ENCODE data around the gene RHOH. TPM values are rescaled to one million over a fixed set of nuclear protein-coding genes. Genes with fewer than 3 reads are reported as not detected.

The RHOH gene
- total RNA-seq, 1 donor from 2014 or later, result not detected

- no peak overlapping the region for H3K27ac Mint-ChIP-seq (ENCODE audit: unreplicated experiment)
- H3K4me2 ChIP-seq (ENCODE audit: low read length), result no peak overlapping the region
- peaks cover 3% of the 10 kb centered on the region for H3K9me3 Mint-ChIP-seq (ENCODE audit: unreplicated experiment)
- no peaks in the 10 kb centered on the region for H3K36me3 Mint-ChIP-seq (ENCODE audit: low read depth, unreplicated experiment)
- no peaks in the 10 kb centered on the region for H4K20me1 ChIP-seq (ENCODE audit: insufficient read depth, low read length)
- no peaks in the 10 kb centered on the region for H3K9me3 ChIP-seq (ENCODE audit: insufficient read depth, low read depth, low read length)
- H3K4me1 ChIP-seq (ENCODE audit: insufficient read depth, low read length), result peaks cover 3% of the 10 kb centered on the region
- H3K27me3 ChIP-seq (ENCODE audit: insufficient read depth, low read length), result no peaks in the 10 kb centered on the region
- FAIRE-seq, result no peak
- TF ChIP-seq EZH2 (IDR thresholded peaks at IDR 0.05; ENCODE audit: insufficient read depth, low read length) (no peak), CTCF (IDR thresholded peaks at IDR 0.05; ENCODE audit: insufficient read depth, low read depth, low read length) (no peak)
- H3K27me3 Mint-ChIP-seq (ENCODE audit: low read depth, unreplicated experiment), result no peaks in the 10 kb centered on the region
- H2AFZ ChIP-seq (ENCODE audit: low read depth, low read length), result no peak overlapping the region
- H3K4me1 Mint-ChIP-seq (ENCODE audit: low read depth, unreplicated experiment), result peaks cover 12% of the 10 kb centered on the region
- H3K36me3 ChIP-seq (ENCODE audit: insufficient read depth, low read length), result no peaks in the 10 kb centered on the region
- no peak overlapping the region for H3K9ac ChIP-seq (ENCODE audit: low read length)
- no peak overlapping the region for H3K4me3 ChIP-seq (ENCODE audit: insufficient read depth, low read depth, low read length)
- H3K79me2 ChIP-seq (ENCODE audit: insufficient read depth, low read length), result no peaks in the 10 kb centered on the region
- no peak overlapping the region for H3K4me3 Mint-ChIP-seq (ENCODE audit: unreplicated experiment)
- no peak overlapping the region for H3K27ac ChIP-seq (ENCODE audit: low read depth, low read length)
- DNase-seq (ENCODE audit: low read depth), result no peak
Observed at GRCh38 chr4:40182954-40183353, 13.9 kb upstream of the RHOH start.

GRCh38 chr4:40183615-40184411 is 13.0 kb upstream of the RHOH start:
- Histone ChIP-seq H4K20me1 (ENCODE audit: insufficient read depth, low read length) (no peaks in the 10 kb centered on the region), H3K27ac (ENCODE audit: low read depth, low read length) (no peak overlapping the region), H3K9me3 (ENCODE audit: insufficient read depth, low read depth, low read length) (no peaks in the 10 kb centered on the region), H3K4me2 (ENCODE audit: low read length) (no peak overlapping the region), H3K4me3 (ENCODE audit: insufficient read depth, low read depth, low read length) (no peak overlapping the region), H3K9ac (ENCODE audit: low read length) (no peak overlapping the region), H3K79me2 (ENCODE audit: insufficient read depth, low read length) (no peaks in the 10 kb centered on the region), H3K4me1 (ENCODE audit: insufficient read depth, low read length) (peaks cover 3% of the 10 kb centered on the region), H2AFZ (ENCODE audit: low read depth, low read length) (no peak overlapping the region), H3K36me3 (ENCODE audit: insufficient read depth, low read length) (no peaks in the 10 kb centered on the region), H3K27me3 (ENCODE audit: insufficient read depth, low read length) (no peaks in the 10 kb centered on the region)
- FAIRE-seq (no peak), DNase-seq (ENCODE audit: low read depth) (peak; percentile 15)
- Mint-ChIP-seq H3K4me3 (ENCODE audit: unreplicated experiment) (no peak overlapping the region), H3K4me1 (ENCODE audit: low read depth, unreplicated experiment) (peaks cover 11% of the 10 kb centered on the region), H3K36me3 (ENCODE audit: low read depth, unreplicated experiment) (no peaks in the 10 kb centered on the region), H3K27ac (ENCODE audit: unreplicated experiment) (no peak overlapping the region), H3K9me3 (ENCODE audit: unreplicated experiment) (peaks cover 3% of the 10 kb centered on the region), H3K27me3 (ENCODE audit: low read depth, unreplicated experiment) (no peaks in the 10 kb centered on the region)
- no peak for TF ChIP-seq EZH2 (IDR thresholded peaks at IDR 0.05; ENCODE audit: insufficient read depth, low read length)
- no peak for TF ChIP-seq CTCF (IDR thresholded peaks at IDR 0.05; ENCODE audit: insufficient read depth, low read depth, low read length)

Data from astrocyte (in vitro differentiated cells and primary cell).